ENCODE measurements around the gene PRDM16. TPM values are rescaled to one million over a fixed set of nuclear protein-coding genes. Genes with fewer than 3 reads are reported as not detected.

The PRDM16 gene
- total RNA-seq, 4 donors from 2014 or later, result 15.7 to 54.3 (median 27.6) TPM

- WGBS, 2 donors, result 0% methylated on average over 2 of the region's 4 CpGs; no CpG with 5 or more reads in 1 of the 2 donors
- Histone ChIP-seq H3K27ac (peak overlapping the region; percentile 59 to 69 (median 61)), H3K4me3 (replicated peaks in 1 of 3) (no peak overlapping the region), H3K27me3 (no peaks in the 10 kb centered on the region), H3K36me3 (no peaks in the 10 kb centered on the region), H3K4me1 (peaks cover 47 to 51% of the 10 kb centered on the region in 2 donors), H3K9me3 (no peaks in the 10 kb centered on the region)
- DNase-seq, result peak in 1 of 2 donors; percentile 72
- TF ChIP-seq POLR2A (IDR thresholded peaks at IDR 0.05), result no peak
- no peak for TF ChIP-seq CTCF (IDR thresholded peaks at IDR 0.05)
- intact Hi-C loops (cut with DNase I), result no loop called here
Measured at GRCh38 chr1:3338725-3339070, 269.7 kb downstream of the PRDM16 start.

DNA sequence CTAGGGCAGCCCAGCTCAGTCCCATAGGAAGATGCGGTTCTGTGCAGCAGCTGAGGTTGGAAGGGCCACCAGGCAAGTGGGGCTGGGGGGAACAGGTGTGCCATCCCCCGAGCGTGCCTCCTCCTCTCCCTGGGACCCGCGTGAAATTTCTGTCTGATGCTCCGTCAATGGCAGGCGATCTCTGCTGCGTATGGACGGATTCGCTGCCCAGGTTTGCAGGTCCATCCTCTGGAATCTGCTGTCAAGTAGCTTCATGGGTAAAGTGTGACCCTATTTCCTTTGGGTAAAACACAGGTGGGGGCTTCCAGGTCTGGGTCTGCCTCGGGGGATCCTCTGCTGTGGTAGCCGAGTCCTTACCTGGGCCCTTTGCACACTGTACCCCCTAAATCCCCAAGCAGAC, 270.9 kb downstream of the PRDM16 start:
- H3K4me1 ChIP-seq, result peaks cover 35 to 40% of the 10 kb centered on the region in 2 donors
- H3K36me3 ChIP-seq, result no peaks in the 10 kb centered on the region
- no peak for DNase-seq
- 89 to 93% methylated on average over 10 to 12 of the region's 12 CpGs for WGBS, 2 donors
- intact Hi-C loops (cut with DNase I), result no loop called here
- no peak overlapping the region for H3K4me3 ChIP-seq (replicated peaks in 1 of 3)
- TF ChIP-seq CTCF (IDR thresholded peaks at IDR 0.05), result no peak
- TF ChIP-seq POLR2A (IDR thresholded peaks at IDR 0.05), result no peak
- H3K27ac ChIP-seq, result peak overlapping the region in 2 of 3 donors; percentile 15 to 59
- H3K9me3 ChIP-seq, result no peaks in the 10 kb centered on the region
- no peaks in the 10 kb centered on the region for H3K27me3 ChIP-seq

DNA sequence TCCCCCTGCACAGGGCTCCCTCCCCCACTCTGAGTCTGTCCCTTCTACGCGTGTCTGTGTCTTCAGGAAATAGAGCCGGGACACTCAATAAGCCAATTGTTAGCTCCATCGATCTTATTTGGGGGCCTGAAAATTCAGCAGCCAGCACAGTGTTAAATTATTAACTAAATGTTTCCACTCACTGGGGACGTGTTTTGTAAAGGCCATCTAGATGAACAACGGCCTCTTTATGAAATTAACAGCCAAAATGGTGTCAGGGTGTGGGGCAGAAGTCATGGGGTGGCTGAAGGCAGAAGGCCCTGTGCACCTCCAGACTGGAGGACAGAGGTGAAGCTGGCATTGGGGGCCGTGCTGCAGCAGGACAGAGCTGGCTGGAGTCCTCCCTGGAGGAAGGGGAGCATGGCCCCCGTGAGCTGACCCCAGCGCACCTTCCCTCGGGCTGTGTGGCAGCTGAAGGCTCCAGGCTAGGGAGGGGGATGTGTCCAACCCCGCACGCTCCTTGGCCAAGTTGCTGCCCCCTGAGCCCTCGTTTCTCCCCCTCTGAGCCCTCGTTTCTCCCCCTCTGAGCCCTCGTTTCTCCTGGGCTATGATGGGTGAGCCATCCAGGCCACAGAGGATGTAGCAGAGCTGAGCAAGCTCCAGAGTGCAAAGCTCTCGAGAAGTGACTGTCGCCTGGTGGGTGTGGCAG, 271.7 kb downstream of the PRDM16 start:
- H3K36me3 ChIP-seq, result no peaks in the 10 kb centered on the region
- TF ChIP-seq POLR2A (IDR thresholded peaks at IDR 0.05), result no peak
- TF ChIP-seq CTCF (IDR thresholded peaks at IDR 0.05), result no peak
- no peaks in the 10 kb centered on the region for H3K9me3 ChIP-seq
- DNase-seq, result no peak
- intact Hi-C loops (cut with DNase I), result no loop called here
- 86 to 87% methylated on average over 14 to 15 of the region's 17 CpGs for WGBS, 2 donors
- peaks cover 32 to 33% of the 10 kb centered on the region in 2 donors for H3K4me1 ChIP-seq
- no peak overlapping the region for H3K27ac ChIP-seq
- H3K4me3 ChIP-seq (replicated peaks in 1 of 3), result no peak overlapping the region
- H3K27me3 ChIP-seq, result no peaks in the 10 kb centered on the region

- Histone ChIP-seq H3K4me3 (replicated peaks in 1 of 3) (no peak overlapping the region), H3K27me3 (no peaks in the 10 kb centered on the region), H3K36me3 (no peaks in the 10 kb centered on the region), H3K4me1 (peaks cover 32% of the 10 kb centered on the region in 2 donors), H3K27ac (no peak overlapping the region), H3K9me3 (no peaks in the 10 kb centered on the region)
- TF ChIP-seq CTCF (IDR thresholded peaks at IDR 0.05) (no peak), POLR2A (IDR thresholded peaks at IDR 0.05) (no peak)
- intact Hi-C loops (cut with DNase I), result no loop called here
- 94 to 96% methylated on average over 23 to 26 of the region's 26 CpGs for WGBS, 2 donors
- no peak for DNase-seq
Measured at GRCh38 chr1:3341236-3341994, 272.4 kb downstream of the PRDM16 start.

DNA sequence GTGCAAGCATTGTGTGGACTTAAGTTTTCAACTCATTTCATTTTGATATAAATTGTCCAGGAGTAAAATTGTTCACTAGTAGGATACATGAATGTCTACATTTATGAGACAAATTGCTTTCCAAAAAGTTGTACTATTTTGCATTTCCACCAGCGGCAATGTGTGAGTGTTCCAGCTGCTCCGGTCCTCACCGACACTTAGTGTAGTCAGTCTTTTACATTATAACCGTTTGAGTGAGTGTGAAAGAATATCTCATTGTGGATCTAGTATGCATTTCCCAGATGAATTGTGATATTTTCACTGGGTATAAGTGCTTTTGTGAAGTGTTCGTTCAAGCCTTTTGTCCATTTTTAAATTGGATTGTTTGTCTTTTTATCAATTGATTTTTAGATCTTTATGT, 274.0 kb downstream of the PRDM16 start:
- 81 to 94% methylated on average over 5 of the region's 5 CpGs for WGBS, 2 donors
- TF ChIP-seq CTCF (IDR thresholded peaks at IDR 0.05) (no peak), POLR2A (IDR thresholded peaks at IDR 0.05) (no peak)

More for the DNA sequence above, 274.0 kb downstream of the PRDM16 start:
- H3K27ac ChIP-seq, result no peak overlapping the region
- peaks cover 31 to 33% of the 10 kb centered on the region in 2 donors for H3K4me1 ChIP-seq
- no peaks in the 10 kb centered on the region for H3K9me3 ChIP-seq
- H3K36me3 ChIP-seq, result no peaks in the 10 kb centered on the region
- no peak overlapping the region for H3K4me3 ChIP-seq (replicated peaks in 1 of 3)
- H3K27me3 ChIP-seq, result no peaks in the 10 kb centered on the region
- intact Hi-C loops (cut with DNase I), result no loop called here
- DNase-seq, result no peak

Measured in thyroid gland (tissue), 4 donors.